Right cardiac atrium (tissue), 5 donors: ENCODE data around the gene ELAVL3. TPM values are rescaled to one million over a fixed set of nuclear protein-coding genes. Genes with fewer than 3 reads are reported as not detected.

Source experiments
- ATAC-seq, 2 donors: fragments of 200-7000 bp; cut with Tn5 transposase; one replicate each; pipeline versions ENCODE4 v1.8.0 to v1.9.1; 2020; ENCODE audit warnings: moderate library complexity in 2 of 2, mild to moderate bottlenecking in 1 of 2
- DNase-seq, 3 donors: peaks; one replicate each; pipeline ENCODE4 v3.0.0-alpha.2; 2020
- H3K27ac ChIP-seq: one replicate; pipeline ENCODE4 v1.5.1; 2013; ENCODE audit warnings: mild to moderate bottlenecking, low read length, control low read depth, moderate library complexity
- H3K27me3 ChIP-seq: one replicate; pipeline ENCODE4 v1.6.1; 2013; ENCODE audit not compliant: control insufficient read depth, insufficient read depth
- H3K4me1 ChIP-seq: one replicate; pipeline ENCODE4 v1.6.1; 2013; ENCODE audit warnings: low read length; ENCODE audit not compliant: control insufficient read depth, insufficient read depth
- H3K4me3 ChIP-seq: one replicate; pipeline ENCODE4 v1.5.1; 2013; ENCODE audit warnings: low read length, control low read depth
- H3K9me3 ChIP-seq: one replicate; pipeline ENCODE4 v1.6.1; 2013; ENCODE audit warnings: low read length; ENCODE audit not compliant: control insufficient read depth
- WGBS: extraction: QIAGEN DNeasy Blood & Tissue Kit; methylation state at CpG from one replicate; pipeline ENCODE4 v1.1.7; 2013; 5-methylcytosine and 5-hydroxymethylcytosine counted together
- intact Hi-C, 4 donors: fragments of 100-400 bp; cut with DNase I; formaldehyde crosslinking; loops; one replicate each; pipeline versions ENCODE4 v1.11.0 to v1.14.0; 2022 to 2023
- long read RNA-seq, 4 donors: library from polyadenylated mRNA; unstranded; transcript quantifications; one replicate each; pipeline ENCODE4 v2.0.0, GENCODE V29; 2020 to 2021
- polyA plus RNA-seq: library from polyadenylated mRNA; stranded (reverse); fragments of 200-250 nt; gene quantifications from one replicate; pipeline ENCODE4 v1.2.3, GENCODE V29; 2013
- total RNA-seq, 4 donors: library from RNA; stranded (reverse); fragmentation: NEBNext Ultra II Directional; extraction: Animal tissue kit (Norgen Biotek cat#: 25700); gene quantifications; one replicate each; pipeline ENCODE4 v1.2.1, GENCODE V29; 2021
- donor health status: healthy with polysubstance abuse.
- donor health status: DM: no; HTN: yes; CAD: no.
- donor health status: DM: no; HTN: no; CAD: no.
- donor health status: DM: no; HTN: yes; CAD: no; lungs with severe emphysema.
- donor health status: DM: yes; HTN: yes; CAD: no.

ELAVL3 gene
- total RNA-seq, result not detected
- 0.14 TPM for polyA plus RNA-seq
- long read RNA-seq, donor 1, result 0 reads
- long read RNA-seq, donor 2, full-length matches to known transcripts, result 1 of 1 reads
- long read RNA-seq, donor 2, partial matches to known transcripts, result 0 of 1 reads
- long read RNA-seq, donor 2, other reads (novel, unspliced or antisense), result 0 of 1 reads
- long read RNA-seq, donor 3, result 0 reads
- long read RNA-seq, donor 4, result 0 reads

- intact Hi-C loops, result no loop called here
- no peak for ATAC-seq
- no peaks in the 10 kb centered on the region for H3K27me3 ChIP-seq
- WGBS, result 9% methylated on average over 77 of the region's 77 CpGs
- H3K27ac ChIP-seq, result no peak within 1 kb of the TSS
- peak within 1 kb of the TSS; percentile 11 for H3K4me3 ChIP-seq
- H3K4me1 ChIP-seq, result peaks cover 1% of the 10 kb centered on the region
- H3K9me3 ChIP-seq, result no peaks in the 10 kb centered on the region
- DNase-seq, result no peak
Observed at GRCh38 chr19:11480715-11481533, at the start of gene ELAVL3. Gene ELAVL3 (minus strand): TSS chr19:11481046. CDS start chr19:11480608, 438 bp downstream.

- intact Hi-C loops, result no loop called here
Observed at GRCh38 chr19:11530432-11530831, 49.6 kb upstream of the ELAVL3 start.

GRCh38 chr19:11528551-11529341, 47.9 kb upstream of the ELAVL3 start, which contains the start of gene ECSIT:
Gene ECSIT (minus strand): TSS chr19:11529134. CDS start chr19:11519170, 9,964 bp downstream.
- Histone ChIP-seq H3K9me3 (no peaks in the 10 kb centered on the region), H3K27ac (peak within 1 kb of the TSS; percentile 99), H3K4me3 (peak within 1 kb of the TSS; percentile 96), H3K4me1 (peaks cover 3% of the 10 kb centered on the region), H3K27me3 (no peaks in the 10 kb centered on the region)
- peak; percentile 99 for ATAC-seq
- peak; percentile 98 to 99 (median 99) for DNase-seq
- WGBS, result under 1% methylated on average over 47 of the region's 47 CpGs
- intact Hi-C loops, result no loop called here

More at GRCh38 chr19:11530432-11530831, 49.6 kb upstream of the ELAVL3 start:
- Histone ChIP-seq H3K4me3 (no peak overlapping the region), H3K27me3 (no peaks in the 10 kb centered on the region), H3K4me1 (peaks cover 3% of the 10 kb centered on the region), H3K27ac (no peak overlapping the region), H3K9me3 (no peaks in the 10 kb centered on the region)
- 26% methylated on average over 9 of the region's 9 CpGs for WGBS
- peak; percentile 49 to 53 for ATAC-seq
- DNase-seq, result peak; percentile 85 to 91 (median 89)

GRCh38 chr19:11519138-11519537, 38.3 kb upstream of the ELAVL3 start:
- Histone ChIP-seq H3K4me3 (no peak overlapping the region), H3K9me3 (no peaks in the 10 kb centered on the region), H3K27me3 (no peaks in the 10 kb centered on the region), H3K27ac (no peak overlapping the region), H3K4me1 (no peaks in the 10 kb centered on the region)
- WGBS, result 96% methylated on average over 9 of the region's 9 CpGs
- DNase-seq (no peak), ATAC-seq (peak in 1 of 2 donors; percentile 22)
- intact Hi-C loops, result no loop called here

- Histone ChIP-seq H3K9me3 (no peaks in the 10 kb centered on the region), H3K4me1 (no peaks in the 10 kb centered on the region), H3K27me3 (no peaks in the 10 kb centered on the region), H3K27ac (no peak overlapping the region), H3K4me3 (no peak overlapping the region)
- WGBS, result 96% methylated on average over 20 of the region's 20 CpGs
- intact Hi-C loops, result no loop called here
- DNase-seq, result no peak
- ATAC-seq, result no peak
Observed at GRCh38 chr19:11513946-11514345, 33.1 kb upstream of the ELAVL3 start.

GRCh38 chr19:11510444-11510843, 29.6 kb upstream of the ELAVL3 start:
- Histone ChIP-seq H3K4me1 (no peaks in the 10 kb centered on the region), H3K9me3 (no peaks in the 10 kb centered on the region), H3K27ac (no peak overlapping the region), H3K4me3 (no peak overlapping the region), H3K27me3 (no peaks in the 10 kb centered on the region)
- intact Hi-C loops, result no loop called here
- ATAC-seq (no peak), DNase-seq (no peak)
- 93% methylated on average over 8 of the region's 8 CpGs for WGBS

- H3K4me1 ChIP-seq, result no peaks in the 10 kb centered on the region
- no peak overlapping the region for H3K4me3 ChIP-seq
- DNase-seq (no peak), ATAC-seq (no peak)
- no peaks in the 10 kb centered on the region for H3K9me3 ChIP-seq
- 89% methylated on average over 18 of the region's 18 CpGs for WGBS
- H3K27me3 ChIP-seq, result no peaks in the 10 kb centered on the region
- intact Hi-C loops, result no loop called here
- no peak overlapping the region for H3K27ac ChIP-seq
Observed at GRCh38 chr19:11507370-11508078, 26.7 kb upstream of the ELAVL3 start.

GRCh38 chr19:11506967-11507366, 26.1 kb upstream of the ELAVL3 start:
- intact Hi-C loops, result no loop called here

GRCh38 chr19:11506101-11506555, 25.3 kb upstream of the ELAVL3 start:
- H3K27me3 ChIP-seq, result no peaks in the 10 kb centered on the region
- H3K9me3 ChIP-seq, result no peaks in the 10 kb centered on the region
- ATAC-seq (peak; percentile 25 to 34), DNase-seq (peak in 1 of 3 donors; percentile 70)
- H3K4me1 ChIP-seq, result no peaks in the 10 kb centered on the region
- intact Hi-C loops, result no loop called here
- H3K4me3 ChIP-seq, result peak overlapping the region; percentile 77
- H3K27ac ChIP-seq, result peak overlapping the region; percentile 14
- 28% methylated on average over 20 of the region's 20 CpGs for WGBS

More at GRCh38 chr19:11506967-11507366, 26.1 kb upstream of the ELAVL3 start:
- Histone ChIP-seq H3K27me3 (no peaks in the 10 kb centered on the region), H3K4me3 (no peak overlapping the region), H3K9me3 (no peaks in the 10 kb centered on the region), H3K27ac (no peak overlapping the region), H3K4me1 (no peaks in the 10 kb centered on the region)
- 93% methylated on average over 6 of the region's 6 CpGs for WGBS
- DNase-seq, result no peak
- ATAC-seq, result no peak

- Histone ChIP-seq H3K4me3 (peak within 1 kb of the TSS; percentile 77), H3K27ac (peak within 1 kb of the TSS; percentile 80), H3K9me3 (no peaks in the 10 kb centered on the region), H3K27me3 (no peaks in the 10 kb centered on the region), H3K4me1 (no peaks in the 10 kb centered on the region)
- under 1% methylated on average over 65 of the region's 65 CpGs for WGBS
- DNase-seq (peak; percentile 94 to 98 (median 96)), ATAC-seq (peak; percentile 77 to 84)
- intact Hi-C loops, result no loop called here
Observed at GRCh38 chr19:11505504-11506100, 24.8 kb upstream of the ELAVL3 start, which contains the start of gene ZNF653. Gene ZNF653 (minus strand): TSS chr19:11505839. CDS start chr19:11505786, 53 bp downstream.
